DOHH2 (cell line): Measurements from ENCODE around the gene TEX13A.

Source experiments
- H3F3A ChIP-seq: fragments of 200-600 bp; sonication (generic), shearing (Covaris generic); 2 replicates; pipeline ENCODE4 v1.6.0; 2016; ENCODE audit warnings: antibody characterized with exemption, mild to moderate bottlenecking; ENCODE audit not compliant: control insufficient read depth, insufficient read depth
- H3K27ac ChIP-seq: fragments of 200-600 bp; sonication (generic); 2 replicates; pipeline ENCODE4 v1.5.1; 2014; ENCODE audit warnings: low read depth, mild to moderate bottlenecking, low read length, moderate library complexity
- H3K27me3 ChIP-seq: fragments of 200-600 bp; sonication (generic); 2 replicates; pipeline ENCODE4 v1.6.1; 2014; ENCODE audit warnings: mild to moderate bottlenecking, low read length, mixed read lengths; ENCODE audit not compliant: control insufficient read depth
- H3K36me3 ChIP-seq: fragments of 200-600 bp; sonication (generic); 2 replicates; pipeline ENCODE4 v1.6.1; 2014; ENCODE audit warnings: mild to moderate bottlenecking, low read length, moderate library complexity, mixed read lengths; ENCODE audit not compliant: control insufficient read depth
- H3K4me1 ChIP-seq: fragments of 200-600 bp; sonication (generic); 2 replicates; pipeline ENCODE4 v1.6.1; 2014; ENCODE audit warnings: mild to moderate bottlenecking, low read length, mixed read lengths; ENCODE audit not compliant: control insufficient read depth
- H3K4me2 ChIP-seq: fragments of 200-600 bp; sonication (generic); 2 replicates; pipeline ENCODE4 v1.6.0; 2014; ENCODE audit warnings: mild to moderate bottlenecking, low read length, moderate library complexity
- H3K4me3 ChIP-seq: fragments of 200-600 bp; sonication (generic); 2 replicates; pipeline ENCODE4 v1.5.1; 2014; ENCODE audit warnings: mild to moderate bottlenecking, low read length, mixed read lengths
- H3K79me2 ChIP-seq: fragments of 200-600 bp; sonication (generic); 2 replicates; pipeline ENCODE4 v1.6.1; 2014; ENCODE audit warnings: mild to moderate bottlenecking, low read length, mixed read lengths; ENCODE audit not compliant: control insufficient read depth
- H3K9me2 ChIP-seq: fragments of 200-600 bp; sonication (generic); replicated peaks from 2 replicates; pipeline ENCODE4 v1.6.1; 2014; ENCODE audit warnings: mild to moderate bottlenecking, low read length, mixed read lengths; ENCODE audit not compliant: control insufficient read depth
- H3K9me3 ChIP-seq: fragments of 200-600 bp; sonication (generic); 2 replicates; pipeline ENCODE4 v1.6.1; 2014; ENCODE audit warnings: antibody characterized with exemption, low read length, mixed read lengths; ENCODE audit not compliant: control insufficient read depth, insufficient read depth
- H4K20me1 ChIP-seq: fragments of 200-600 bp; sonication (generic); 2 replicates; pipeline ENCODE4 v1.6.0; 2014; ENCODE audit warnings: low read depth, mild to moderate bottlenecking, antibody characterized with exemption, low read length, moderate library complexity; ENCODE audit not compliant: control insufficient read depth, insufficient read depth
- CTCF ChIP-seq: fragments of 200-600 bp; sonication (generic); IDR thresholded peaks from one replicate; pipeline ENCODE4 v1.5.1; 2014; ENCODE audit warnings: antibody characterized with exemption, mild to moderate bottlenecking, low read depth, low read length; ENCODE audit not compliant: poor library complexity, severe bottlenecking
- EZH2phosphoT487 ChIP-seq: fragments of 200-600 bp; sonication (generic); IDR thresholded peaks from 2 replicates; pipeline ENCODE4 v1.6.1; 2017; ENCODE audit warnings: borderline replicate concordance, mild to moderate bottlenecking, antibody characterized with exemption, low read length, moderate library complexity, mixed read lengths

Gene TEX13A

GRCh38 chrX:105220636-105221035 is at the start of gene TEX13A:
TSS of gene TEX13A (minus strand) at chrX:105220694. CDS start at chrX:105220397, 297 bp downstream.
- Histone ChIP-seq H3K4me1 (no peaks in the 10 kb centered on the region), H4K20me1 (no peaks in the 10 kb centered on the region), H3K36me3 (no peaks in the 10 kb centered on the region), H3K27me3 (no peaks in the 10 kb centered on the region), H3K4me2 (no peak within 1 kb of the TSS), H3K9me2 (no peaks in the 10 kb centered on the region), H3K9me3 (no peaks in the 10 kb centered on the region), H3K4me3 (no peak within 1 kb of the TSS), H3F3A (no peaks in the 10 kb centered on the region), H3K79me2 (no peaks in the 10 kb centered on the region), H3K27ac (no peak within 1 kb of the TSS)
- TF ChIP-seq EZH2phosphoT487, result no peak
- no peak for TF ChIP-seq CTCF

GRCh38 chrX:105269386-105269785 is 48.9 kb upstream of the TEX13A start:
- Histone ChIP-seq H3K79me2 (no peaks in the 10 kb centered on the region), H4K20me1 (no peaks in the 10 kb centered on the region), H3K27ac (no peak overlapping the region), H3K9me2 (no peaks in the 10 kb centered on the region), H3K4me3 (no peak overlapping the region), H3K36me3 (no peaks in the 10 kb centered on the region), H3K4me1 (no peaks in the 10 kb centered on the region), H3K9me3 (no peaks in the 10 kb centered on the region), H3K27me3 (no peaks in the 10 kb centered on the region), H3K4me2 (no peak overlapping the region), H3F3A (no peaks in the 10 kb centered on the region)
- TF ChIP-seq CTCF (no peak), EZH2phosphoT487 (no peak)

- H3K9me2 ChIP-seq, result no peaks in the 10 kb centered on the region
Observed at GRCh38 chrX:105267167-105267566, 46.7 kb upstream of the TEX13A start.

More at GRCh38 chrX:105267167-105267566, 46.7 kb upstream of the TEX13A start:
- no peaks in the 10 kb centered on the region for H3K36me3 ChIP-seq
- H3F3A ChIP-seq, result no peaks in the 10 kb centered on the region
- no peak overlapping the region for H3K4me2 ChIP-seq
- no peak overlapping the region for H3K4me3 ChIP-seq
- H3K4me1 ChIP-seq, result no peaks in the 10 kb centered on the region
- no peak overlapping the region for H3K27ac ChIP-seq
- TF ChIP-seq CTCF (no peak), EZH2phosphoT487 (no peak)
- no peaks in the 10 kb centered on the region for H3K9me3 ChIP-seq
- no peaks in the 10 kb centered on the region for H3K79me2 ChIP-seq
- H4K20me1 ChIP-seq, result no peaks in the 10 kb centered on the region
- no peaks in the 10 kb centered on the region for H3K27me3 ChIP-seq
